Spleen (tissue), 7 donors: ENCODE measurements around the gene GLIPR1L2.

Experiments
- CTCF ChIP-seq, 11 experiments: fragments of 200-600 bp in 7 of 11; fragments of 450-650 bp in 4 of 11; sonication (generic) in 4 of 11; IDR thresholded peaks in 8 of 11; conservative IDR thresholded peaks in 3 of 11; 1 replicate in 7 of 11; 2 replicates in 4 of 11; pipeline versions ENCODE4 v1.4.0 to v1.8.0; 2016 to 2021; ENCODE audit warnings: antibody characterized with exemption in 11 of 11, inconsistent platforms in 4 of 11, mild to moderate bottlenecking in 1 of 11
- POLR2AphosphoS5 ChIP-seq, 3 donors: sonication (generic); formaldehyde crosslinking; IDR thresholded peaks; one replicate each; pipeline ENCODE4 v1.5.1; 2017; ENCODE audit warnings: antibody characterized with exemption in 3 of 3
- donor health status: DM: no; HTN: no; CAD: no; lungs with moderate emphysema.
- donor health status: DM: no; HTN: no; CAD: no.
- donor health status: DM: no; HTN: no; CAD: no.

DNA sequence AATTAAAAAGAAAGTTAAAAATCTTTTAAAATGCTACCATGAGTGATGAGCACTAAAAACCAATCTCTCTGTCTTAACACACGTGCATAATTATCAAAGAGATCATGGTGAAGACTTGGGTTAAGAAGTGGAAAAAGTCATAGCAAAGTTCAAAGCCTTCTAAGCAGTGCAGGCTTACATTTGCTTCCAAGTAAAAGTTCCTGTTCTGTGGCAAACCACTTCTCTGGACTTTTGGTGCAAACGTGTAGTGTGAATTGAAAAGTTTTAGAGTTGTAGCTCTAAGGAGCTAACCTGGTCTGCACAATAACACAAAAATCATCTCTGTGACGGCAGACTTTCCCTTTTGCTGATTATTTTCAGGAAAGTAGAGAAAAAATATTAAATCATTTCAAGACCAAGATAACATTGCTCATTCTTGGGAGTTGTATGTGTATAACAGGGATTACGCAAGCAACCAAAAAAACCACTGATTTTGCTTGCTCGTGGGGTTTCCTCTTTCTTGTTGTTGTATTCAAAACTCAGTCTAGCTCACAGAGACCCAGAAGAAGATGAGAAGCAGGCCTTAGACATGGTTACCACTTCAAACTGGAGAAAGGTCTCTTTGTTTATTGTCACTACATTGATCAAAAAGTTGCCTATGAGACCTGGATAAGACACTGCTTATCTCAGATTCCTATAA is 87.4 kb downstream of the GLIPR1L2 start:
- TF ChIP-seq CTCF (IDR thresholded peaks at IDR 0.05 in 8 of 11, conservative IDR thresholded peaks at IDR 0.05 in 3 of 11) (no peak), POLR2AphosphoS5 (IDR thresholded peaks at IDR 0.05) (no peak)
